Measurements from ENCODE around the gene STRIT1.

STRIT1 gene

GRCh38 chr3:155293516-155293915, at the start of gene STRIT1:
STRIT1 (minus strand) TSS chr3:155293683.
- no peak for DNase-seq (ENCODE audit: low spot score)

GRCh38 chr3:155342344-155342743, 48.9 kb upstream of the STRIT1 start:
- DNase-seq (ENCODE audit: low spot score), result no peak

- no peak for DNase-seq (ENCODE audit: low spot score)
Observed at GRCh38 chr3:155339052-155339451, 45.6 kb upstream of the STRIT1 start.

GRCh38 chr3:155335724-155336354, 42.4 kb upstream of the STRIT1 start:
- DNase-seq (ENCODE audit: low spot score), result no peak

DNA sequence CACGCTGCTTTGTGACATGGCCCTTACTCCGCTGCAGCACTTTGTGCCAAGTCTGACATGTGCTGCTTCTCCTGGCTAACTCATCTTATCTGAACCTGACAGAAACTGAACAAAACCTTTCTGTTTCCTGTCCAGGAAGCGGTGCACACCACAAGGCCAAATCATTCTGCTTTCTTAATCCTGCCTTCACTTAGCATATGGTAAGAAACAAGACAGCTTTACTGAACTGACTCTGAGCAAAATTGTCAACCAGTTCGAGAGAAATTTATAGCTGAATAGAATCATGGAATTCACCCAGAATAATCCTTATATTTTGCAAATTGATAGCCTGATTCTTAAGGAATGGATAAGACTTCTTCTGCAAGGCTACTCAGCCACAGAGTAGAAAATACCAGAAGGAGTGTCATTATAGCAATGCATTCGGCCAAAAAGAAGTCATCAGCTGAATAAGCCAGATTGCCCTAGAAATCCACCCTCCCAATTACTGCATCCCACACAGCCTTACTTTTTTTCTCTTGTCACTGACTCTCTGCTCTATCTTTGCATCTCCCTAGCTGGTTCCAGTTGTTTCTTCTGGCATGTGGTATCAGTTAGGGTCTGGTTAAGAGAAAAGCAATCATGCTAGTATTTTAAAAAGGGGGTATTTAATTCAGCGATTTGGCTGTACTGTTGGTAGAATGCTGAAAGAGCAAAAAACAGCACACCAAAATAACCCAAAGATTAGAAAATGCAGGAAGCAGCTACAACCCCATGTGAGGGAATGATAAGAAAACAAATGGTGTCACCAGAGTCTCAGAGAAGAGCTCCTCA, 41.6 kb upstream of the STRIT1 start:
- no peak for DNase-seq (ENCODE audit: low spot score)

- DNase-seq (ENCODE audit: low spot score), result no peak
Observed at GRCh38 chr3:155334215-155334913, 40.9 kb upstream of the STRIT1 start.

- no peak for DNase-seq (ENCODE audit: low spot score)
Observed at GRCh38 chr3:155332716-155333115, 39.2 kb upstream of the STRIT1 start.

DNA sequence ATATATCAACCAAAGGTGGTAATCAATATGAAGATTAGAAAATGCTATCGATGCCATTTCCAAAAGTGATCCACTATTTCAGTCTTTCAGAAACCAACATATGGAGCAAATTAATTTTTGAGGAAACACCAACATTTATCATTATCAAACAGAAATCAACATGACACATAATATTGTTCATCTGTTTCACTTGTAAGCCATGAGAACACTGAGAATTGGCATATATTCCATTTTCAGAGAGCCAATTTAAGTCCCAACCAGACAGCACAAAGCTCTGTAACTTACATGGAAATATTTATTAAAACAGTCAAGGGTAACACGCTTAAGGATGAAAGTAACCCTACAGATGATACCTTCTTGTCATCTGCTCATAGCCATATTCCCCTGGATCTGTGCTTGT, 37.6 kb upstream of the STRIT1 start:
- no peak for DNase-seq (ENCODE audit: low spot score)

DNA sequence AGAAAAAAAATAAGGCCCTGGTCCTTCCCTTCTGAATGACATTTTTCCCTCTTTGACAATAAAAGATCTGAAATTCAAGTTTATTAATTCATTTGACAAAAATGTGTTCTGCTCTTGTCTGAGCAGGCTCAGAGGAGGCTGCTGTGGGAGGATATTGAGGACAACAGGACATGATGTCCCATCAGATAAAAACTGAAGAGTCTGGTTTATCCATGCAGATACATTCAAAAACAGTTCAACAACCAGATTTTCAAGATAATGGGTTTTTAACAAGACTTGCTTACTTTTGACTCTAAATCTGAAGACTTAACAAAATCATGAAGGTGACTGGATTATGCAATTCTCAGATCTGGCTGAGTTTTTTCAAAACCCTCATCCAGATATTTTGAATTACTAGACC, 36.9 kb upstream of the STRIT1 start:
- DNase-seq (ENCODE audit: low spot score), result no peak

DNA sequence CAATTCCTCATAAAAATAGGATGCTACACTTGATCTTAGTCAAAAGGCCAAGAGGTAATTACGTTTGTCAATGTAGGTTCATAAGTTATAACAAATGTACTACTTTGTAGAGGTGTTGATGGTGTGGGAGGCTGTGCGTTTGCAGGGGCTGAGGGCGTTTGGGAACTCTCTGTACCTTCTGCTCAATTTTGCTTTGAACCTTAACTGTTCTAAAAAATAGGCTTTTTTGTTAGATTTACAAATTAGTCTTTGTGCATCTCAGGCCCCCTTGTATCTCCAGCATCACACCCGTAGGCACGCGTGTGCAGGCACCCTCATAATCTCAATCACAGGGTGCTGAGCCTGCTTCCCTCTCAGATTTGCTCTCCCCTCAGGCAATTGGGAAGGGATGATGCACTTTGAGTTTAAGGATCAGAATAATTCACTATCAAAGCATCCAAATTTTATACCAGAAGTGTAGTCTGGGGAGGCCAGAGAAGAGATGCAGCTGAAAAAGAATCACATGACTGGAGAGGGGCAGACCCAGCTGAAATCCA, 36.1 kb upstream of the STRIT1 start:
- no peak for DNase-seq (ENCODE audit: low spot score)

GRCh38 chr3:155327871-155328270, 34.4 kb upstream of the STRIT1 start:
- DNase-seq (ENCODE audit: low spot score), result no peak

DNA sequence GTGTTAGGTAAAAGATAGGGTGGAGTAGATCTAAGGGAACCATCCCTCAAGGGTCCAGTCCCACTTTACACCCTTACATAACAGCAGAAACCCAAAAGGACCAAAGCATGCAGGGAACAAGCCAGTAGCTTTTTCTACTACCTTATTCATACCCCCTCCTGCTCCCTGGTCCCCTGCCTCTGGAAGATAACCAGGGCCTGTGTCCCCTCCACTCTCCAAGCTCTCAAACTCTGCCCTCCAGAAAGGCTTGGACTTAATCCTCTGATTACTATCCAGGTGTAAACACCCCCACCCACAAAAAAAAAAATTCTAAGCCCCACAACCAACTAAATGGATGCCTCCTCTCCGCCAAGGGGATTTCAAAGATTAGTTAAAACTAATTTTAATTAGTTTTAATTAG, 33.9 kb upstream of the STRIT1 start:
- no peak for DNase-seq (ENCODE audit: low spot score)

- no peak for DNase-seq (ENCODE audit: low spot score)
Observed at GRCh38 chr3:155326901-155327300, 33.4 kb upstream of the STRIT1 start.

DNA sequence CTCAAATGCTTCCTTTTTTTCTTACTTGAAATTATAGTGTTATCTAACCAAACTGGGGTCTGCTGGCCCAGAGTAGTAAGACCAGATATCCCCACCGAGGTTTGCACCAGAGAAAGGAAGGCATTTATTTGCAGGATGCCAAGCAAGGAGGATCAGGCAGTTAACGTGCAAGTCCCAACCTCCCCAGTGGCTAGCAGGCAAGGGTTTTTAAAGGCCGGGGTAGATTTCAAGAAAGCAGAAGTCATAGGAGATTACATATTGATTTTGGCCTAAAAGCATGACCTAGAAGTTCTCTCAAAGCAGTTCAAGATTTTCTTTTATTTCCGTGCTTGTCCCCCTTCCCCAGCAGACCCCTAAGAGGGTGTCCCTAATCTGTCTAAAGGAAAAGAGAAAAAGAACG, 32.8 kb upstream of the STRIT1 start:
- no peak for DNase-seq (ENCODE audit: low spot score)

GRCh38 chr3:155325263-155325835, 31.9 kb upstream of the STRIT1 start:
- DNase-seq (ENCODE audit: low spot score), result no peak

GRCh38 chr3:155323063-155323666, 29.7 kb upstream of the STRIT1 start:
- DNase-seq (ENCODE audit: low spot score), result peak; percentile 83

DNA sequence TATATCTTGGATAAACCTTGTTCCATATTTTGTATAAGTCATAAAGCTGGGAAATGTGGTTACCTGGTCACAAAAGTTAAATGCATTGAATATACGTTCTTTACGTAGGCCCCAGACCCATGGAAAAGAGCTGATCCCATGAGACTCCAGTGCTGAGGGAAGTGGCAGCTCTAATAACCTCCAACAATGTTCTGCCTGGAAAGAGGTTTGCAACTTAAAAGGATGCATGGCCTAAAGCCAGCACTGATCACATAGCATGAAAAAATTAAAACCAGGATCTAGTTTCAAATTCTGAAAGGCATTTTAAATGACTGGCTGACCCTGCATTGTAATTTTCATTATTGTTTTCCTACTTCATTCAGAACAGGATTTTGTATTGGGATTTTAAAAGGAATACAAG, 27.9 kb upstream of the STRIT1 start:
- DNase-seq (ENCODE audit: low spot score), result no peak

DNA sequence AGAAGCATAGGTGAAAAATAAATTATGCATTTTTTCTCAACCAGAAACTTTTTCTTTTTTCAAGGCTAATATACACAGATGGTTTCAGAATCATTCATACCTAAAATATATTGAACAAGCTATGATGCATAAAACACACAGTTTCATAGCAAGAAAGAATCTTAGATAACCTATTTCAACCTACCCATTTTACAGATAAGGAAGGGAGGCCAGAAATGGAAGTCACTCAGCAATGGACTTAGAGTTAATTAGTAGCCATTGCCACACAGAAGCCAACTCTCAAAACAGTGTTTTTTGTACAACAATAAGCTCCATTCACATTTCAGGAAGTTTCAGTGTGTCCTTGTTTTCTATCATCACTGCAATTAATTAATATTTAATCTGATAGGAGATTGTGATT, 27.5 kb upstream of the STRIT1 start:
- DNase-seq (ENCODE audit: low spot score), result no peak

- DNase-seq (ENCODE audit: low spot score), result no peak
Observed at GRCh38 chr3:155318740-155319139, 25.3 kb upstream of the STRIT1 start.

GRCh38 chr3:155317211-155317610, 23.7 kb upstream of the STRIT1 start:
- DNase-seq (ENCODE audit: low spot score), result no peak

DNA sequence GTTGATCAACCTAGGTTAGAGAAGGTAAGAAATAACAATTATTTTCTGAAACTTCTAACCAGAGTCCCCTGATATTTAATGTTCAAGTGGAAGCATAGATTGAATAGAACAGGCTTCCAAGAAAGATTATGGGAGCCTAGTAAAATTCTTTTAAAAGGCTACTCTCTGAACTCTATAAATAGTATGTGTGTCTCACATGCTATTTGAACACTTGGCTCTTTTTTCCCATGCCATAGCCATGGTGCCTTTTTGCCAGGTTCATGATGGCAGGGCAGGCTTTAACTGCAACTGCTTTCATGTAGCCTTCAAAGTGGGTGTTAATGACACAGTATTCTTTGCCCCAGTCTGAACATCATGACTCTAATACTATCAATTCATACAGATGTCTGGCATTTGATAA, 22.9 kb upstream of the STRIT1 start:
- no peak for DNase-seq (ENCODE audit: low spot score)

GRCh38 chr3:155313916-155314315, 20.4 kb upstream of the STRIT1 start:
- DNase-seq (ENCODE audit: low spot score), result no peak
